Bronchial epithelial cell (primary cell): ENCODE results near the gene FANCE. TPM values are rescaled to one million over a fixed set of nuclear protein-coding genes. Genes with fewer than 3 reads are reported as not detected.

ENCODE experiments used
- DNase-seq: peaks from one replicate; pipeline ENCODE4 v3.0.0-alpha.2; 2010; ENCODE audit warnings: low read depth
- FAIRE-seq: peaks from 2 replicates; lab custom pipeline; 2011; peaks lifted over from hg19 to GRCh38; lab: Jason Lieb, UNC
- H3K27me3 ChIP-seq: 2 replicates; pipeline ENCODE4 v1.5.1; 2011; ENCODE audit warnings: low read length; ENCODE audit not compliant: control insufficient read depth, insufficient read depth
- H3K36me3 ChIP-seq: 2 replicates; pipeline ENCODE4 v1.5.1; 2011; ENCODE audit warnings: low read length; ENCODE audit not compliant: control insufficient read depth, insufficient read depth
- H3K4me3 ChIP-seq: 2 replicates; pipeline ENCODE4 v1.5.1; 2011; ENCODE audit warnings: mild to moderate bottlenecking, low read depth, low read length, control low read depth
- total RNA-seq: library from RNA; depleted of rRNA; stranded (reverse); fragments of >200 nt; gene quantifications from 2 replicates; pipeline ENCODE4 v1.2.1, GENCODE V29; 2014
- TF ChIP-seq, protein P1 (sequence below): IDR thresholded peaks from 2 replicates; pipeline ENCODE4 v1.5.1; 2011; ENCODE audit warnings: mild to moderate bottlenecking, moderate library complexity, low read length, control low read depth, inconsistent platforms; ENCODE audit not compliant: insufficient read depth, severe bottlenecking

FANCE gene
- total RNA-seq, 1 donor from 2014 or later: 46.3 TPM

DNA sequence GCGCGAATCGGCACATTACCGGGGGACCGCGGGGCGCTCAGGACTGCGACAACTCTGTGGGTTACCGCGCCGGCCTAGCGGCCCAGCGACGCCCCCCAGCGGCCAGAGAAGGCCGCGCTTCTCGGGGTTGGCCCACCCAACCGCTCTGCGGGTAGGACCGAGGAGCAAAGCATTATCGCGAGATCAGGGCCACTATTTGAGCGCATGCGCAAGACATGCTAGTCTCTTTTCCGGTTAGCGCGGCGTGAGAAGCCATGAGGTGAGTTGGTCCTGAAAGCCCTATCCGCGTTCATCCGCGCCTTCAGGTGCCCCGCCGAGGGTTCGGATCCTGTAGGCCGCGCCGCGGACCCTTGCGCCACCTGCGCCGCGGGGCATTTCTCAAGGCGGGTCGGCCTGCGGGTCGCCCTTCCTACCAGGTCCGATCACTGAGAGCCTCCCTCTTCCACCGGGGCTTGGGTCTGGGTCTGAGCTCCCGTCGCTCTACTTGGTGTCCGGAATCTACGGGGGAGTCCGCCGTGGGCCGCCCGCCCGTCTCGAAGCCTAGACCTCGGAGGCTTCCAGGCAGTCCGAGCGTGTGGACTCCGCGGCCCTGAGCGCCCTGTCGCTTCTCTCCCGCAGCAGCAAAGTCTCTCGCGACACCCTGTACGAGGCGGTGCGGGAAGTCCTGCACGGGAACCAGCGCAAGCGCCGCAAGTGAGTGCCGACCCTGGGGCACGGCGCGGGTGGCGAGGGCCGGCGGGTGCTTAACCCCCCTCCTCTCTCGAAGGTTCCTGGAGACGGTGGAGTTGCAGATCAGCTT is 16.2 kb downstream of the FANCE start, which contains the start of gene RPL10A:
TSS of gene RPL10A (plus strand) at position 221 of the 799 bp plus-strand sequence. CDS start at position 255, 34 bp downstream.
- Histone ChIP-seq H3K4me3 (peak within 1 kb of the TSS; percentile 83), H3K27me3 (no peaks in the 10 kb centered on the region), H3K36me3 (peaks cover 25% of the 10 kb centered on the region)
- TF ChIP-seq, protein P1, sequence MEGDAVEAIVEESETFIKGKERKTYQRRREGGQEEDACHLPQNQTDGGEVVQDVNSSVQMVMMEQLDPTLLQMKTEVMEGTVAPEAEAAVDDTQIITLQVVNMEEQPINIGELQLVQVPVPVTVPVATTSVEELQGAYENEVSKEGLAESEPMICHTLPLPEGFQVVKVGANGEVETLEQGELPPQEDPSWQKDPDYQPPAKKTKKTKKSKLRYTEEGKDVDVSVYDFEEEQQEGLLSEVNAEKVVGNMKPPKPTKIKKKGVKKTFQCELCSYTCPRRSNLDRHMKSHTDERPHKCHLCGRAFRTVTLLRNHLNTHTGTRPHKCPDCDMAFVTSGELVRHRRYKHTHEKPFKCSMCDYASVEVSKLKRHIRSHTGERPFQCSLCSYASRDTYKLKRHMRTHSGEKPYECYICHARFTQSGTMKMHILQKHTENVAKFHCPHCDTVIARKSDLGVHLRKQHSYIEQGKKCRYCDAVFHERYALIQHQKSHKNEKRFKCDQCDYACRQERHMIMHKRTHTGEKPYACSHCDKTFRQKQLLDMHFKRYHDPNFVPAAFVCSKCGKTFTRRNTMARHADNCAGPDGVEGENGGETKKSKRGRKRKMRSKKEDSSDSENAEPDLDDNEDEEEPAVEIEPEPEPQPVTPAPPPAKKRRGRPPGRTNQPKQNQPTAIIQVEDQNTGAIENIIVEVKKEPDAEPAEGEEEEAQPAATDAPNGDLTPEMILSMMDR: peak; percentile 100
- FAIRE-seq (no peak), DNase-seq (peak; percentile 93)

DNA sequence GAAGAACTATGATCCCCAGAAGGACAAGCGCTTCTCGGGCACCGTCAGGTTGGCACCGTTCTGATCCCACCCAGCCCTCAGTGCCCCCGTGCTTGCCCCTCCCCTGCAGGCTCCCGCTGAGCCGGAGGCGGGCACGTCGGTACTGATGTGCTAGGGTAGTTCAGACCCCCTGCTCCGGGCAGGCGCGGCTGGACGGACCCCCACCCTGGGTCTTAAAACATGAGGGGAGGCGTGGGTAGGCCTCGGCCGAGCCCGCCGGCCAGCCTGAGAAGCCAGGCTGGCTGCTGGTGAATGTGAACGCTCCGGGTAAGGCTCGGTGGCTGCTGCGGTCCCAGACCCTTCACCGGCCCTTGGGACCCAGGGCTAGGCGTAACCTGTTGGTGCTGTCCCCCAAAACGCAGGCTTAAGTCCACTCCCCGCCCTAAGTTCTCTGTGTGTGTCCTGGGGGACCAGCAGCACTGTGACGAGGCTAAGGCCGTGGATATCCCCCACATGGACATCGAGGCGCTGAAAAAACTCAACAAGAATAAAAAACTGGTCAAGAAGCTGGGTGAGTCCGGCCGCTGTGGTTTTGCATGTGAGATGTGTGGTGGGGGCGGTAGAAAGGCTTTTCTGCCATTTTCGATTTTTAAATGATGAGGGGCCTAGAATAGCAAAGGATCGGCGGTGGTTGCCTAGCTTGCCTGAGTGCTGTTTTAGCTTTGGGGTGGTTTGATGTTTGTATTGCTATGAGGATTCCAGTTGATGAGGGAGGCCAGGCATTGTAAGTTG is 17.0 kb downstream of the FANCE start:
- DNase-seq (no peak), FAIRE-seq (no peak)
- TF ChIP-seq, protein P1: no peak
- peak overlapping the region; percentile 83 for H3K4me3 ChIP-seq
- no peaks in the 10 kb centered on the region for H3K27me3 ChIP-seq
- peaks cover 23% of the 10 kb centered on the region for H3K36me3 ChIP-seq

DNA sequence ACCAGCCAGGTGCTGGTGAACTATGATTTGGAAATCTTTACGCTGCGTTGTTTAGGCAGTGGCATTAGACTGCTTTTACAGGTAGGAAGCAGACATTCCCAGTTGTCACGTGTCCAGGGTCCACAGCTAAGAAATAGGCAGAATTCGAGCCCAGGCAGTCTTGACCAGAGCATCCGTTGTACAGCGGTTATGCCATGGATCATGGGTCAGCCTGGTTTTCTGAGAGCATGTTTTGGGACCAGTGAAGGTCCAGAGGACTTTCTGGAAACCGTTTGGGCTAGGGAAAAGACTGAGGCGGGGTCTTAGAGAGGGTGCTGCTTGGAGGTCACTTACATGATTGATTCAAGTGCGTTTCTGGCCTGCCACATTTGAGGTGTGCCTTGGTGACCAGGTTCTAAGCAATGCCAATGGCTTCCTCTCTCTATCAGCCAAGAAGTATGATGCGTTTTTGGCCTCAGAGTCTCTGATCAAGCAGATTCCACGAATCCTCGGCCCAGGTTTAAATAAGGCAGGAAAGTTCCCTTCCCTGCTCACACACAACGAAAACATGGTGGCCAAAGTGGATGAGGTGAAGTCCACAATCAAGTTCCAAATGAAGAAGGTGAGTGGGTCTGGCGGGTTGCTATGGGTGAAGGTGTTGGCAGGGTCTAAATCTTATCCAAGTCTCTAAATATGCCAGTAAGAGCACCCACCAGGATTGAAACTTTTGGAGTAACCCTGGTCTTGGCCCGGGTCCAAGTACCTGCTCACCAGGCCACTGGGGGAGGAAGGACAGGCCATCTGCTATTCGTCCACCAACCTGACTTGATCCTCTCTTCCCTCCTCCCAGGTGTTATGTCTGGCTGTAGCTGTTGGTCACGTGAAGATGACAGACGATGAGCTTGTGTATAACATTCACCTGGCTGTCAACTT is 17.9 kb downstream of the FANCE start:
- H3K4me3 ChIP-seq: peak overlapping the region; percentile 83
- FAIRE-seq: no peak
- peak; percentile 50 for DNase-seq
- TF ChIP-seq, protein P1: no peak
- no peaks in the 10 kb centered on the region for H3K27me3 ChIP-seq
- peaks cover 23% of the 10 kb centered on the region for H3K36me3 ChIP-seq

DNA sequence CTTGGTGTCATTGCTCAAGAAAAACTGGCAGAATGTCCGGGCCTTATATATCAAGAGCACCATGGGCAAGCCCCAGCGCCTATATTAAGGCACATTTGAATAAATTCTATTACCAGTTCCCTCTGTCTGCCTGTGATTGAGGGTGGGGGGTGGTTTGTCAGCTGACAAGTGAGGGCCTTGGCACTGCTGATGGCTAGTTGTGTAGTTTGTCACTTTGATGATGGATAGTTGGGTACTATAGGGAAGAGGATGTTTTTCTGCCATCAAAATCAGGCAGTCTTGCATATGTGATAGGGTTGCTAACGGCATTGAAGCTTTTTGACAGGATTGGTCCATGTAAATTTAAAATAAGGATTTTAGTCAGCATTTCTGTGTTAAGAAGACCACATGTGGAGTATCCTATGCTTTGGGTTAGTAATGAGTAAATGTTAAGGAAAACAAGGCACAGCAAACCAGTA is 18.6 kb downstream of the FANCE start:
- DNase-seq: no peak
- TF ChIP-seq, protein P1: no peak
- peak overlapping the region; percentile 83 for H3K4me3 ChIP-seq
- H3K36me3 ChIP-seq: peaks cover 25% of the 10 kb centered on the region
- no peaks in the 10 kb centered on the region for H3K27me3 ChIP-seq
- no peak for FAIRE-seq

DNA sequence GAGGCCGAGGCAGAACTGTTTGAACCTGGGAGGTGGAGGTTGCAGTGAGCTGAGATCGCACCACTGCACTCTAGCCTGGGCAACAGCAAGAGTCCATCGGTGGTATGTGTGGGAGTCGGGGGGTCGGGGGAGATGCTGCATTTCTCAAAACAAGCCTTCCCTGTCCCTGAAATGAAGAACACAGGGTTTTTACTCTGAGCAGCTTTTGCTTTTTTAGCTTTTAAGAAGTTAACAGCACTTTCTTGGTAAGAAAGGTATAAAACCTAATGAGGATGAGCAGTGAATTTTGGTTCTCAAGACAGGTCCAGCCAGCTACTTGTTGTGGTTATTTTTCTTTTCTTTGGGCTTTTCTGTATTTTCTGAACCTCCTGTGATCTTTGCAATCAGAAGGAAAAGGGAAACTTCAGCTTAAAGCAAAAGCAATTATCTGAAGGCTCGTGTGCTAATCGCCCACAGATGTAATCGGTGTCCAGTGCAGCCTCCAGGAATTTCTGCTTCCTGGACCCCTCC is 19.8 kb downstream of the FANCE start:
- TF ChIP-seq, protein P1: no peak
- Histone ChIP-seq H3K4me3 (no peak overlapping the region), H3K36me3 (peaks cover 26% of the 10 kb centered on the region), H3K27me3 (no peaks in the 10 kb centered on the region)
- DNase-seq (no peak), FAIRE-seq (no peak)
